Transverse colon (tissue), 4 donors: Measurements from ENCODE around the gene AARS2.

ENCODE experiments used
- EP300 ChIP-seq: sonication (generic); formaldehyde crosslinking; IDR thresholded peaks from one replicate; pipeline ENCODE4 v1.6.1; 2017; ENCODE audit warnings: antibody characterized with exemption, low read depth
- POLR2A ChIP-seq: fragments of 450-650 bp; IDR thresholded peaks from one replicate; pipeline ENCODE4 v1.6.1; 2016; ENCODE audit warnings: antibody characterized with exemption, mild to moderate bottlenecking, moderate library complexity
- POLR2AphosphoS5 ChIP-seq, 3 donors: sonication (generic); formaldehyde crosslinking; IDR thresholded peaks; one replicate each; pipeline ENCODE4 v1.6.1; 2016; ENCODE audit warnings: antibody characterized with exemption in 3 of 3
- TF ChIP-seq, protein P1 (sequence below), 5 experiments: fragments of 200-600 bp in 3 of 5; fragments of 450-650 bp in 2 of 5; sonication (generic) in 3 of 5; IDR thresholded peaks; 1 replicate in 2 of 5; 2 replicates in 3 of 5; pipeline ENCODE4 v1.5.1; 2016 to 2017; ENCODE audit warnings: antibody characterized with exemption in 5 of 5, inconsistent platforms in 3 of 5, mild to moderate bottlenecking in 2 of 5, moderate library complexity in 1 of 5

GRCh38 chr6:44267252-44267651 lies 45.9 kb downstream of the AARS2 start:
- TF ChIP-seq, protein P1, sequence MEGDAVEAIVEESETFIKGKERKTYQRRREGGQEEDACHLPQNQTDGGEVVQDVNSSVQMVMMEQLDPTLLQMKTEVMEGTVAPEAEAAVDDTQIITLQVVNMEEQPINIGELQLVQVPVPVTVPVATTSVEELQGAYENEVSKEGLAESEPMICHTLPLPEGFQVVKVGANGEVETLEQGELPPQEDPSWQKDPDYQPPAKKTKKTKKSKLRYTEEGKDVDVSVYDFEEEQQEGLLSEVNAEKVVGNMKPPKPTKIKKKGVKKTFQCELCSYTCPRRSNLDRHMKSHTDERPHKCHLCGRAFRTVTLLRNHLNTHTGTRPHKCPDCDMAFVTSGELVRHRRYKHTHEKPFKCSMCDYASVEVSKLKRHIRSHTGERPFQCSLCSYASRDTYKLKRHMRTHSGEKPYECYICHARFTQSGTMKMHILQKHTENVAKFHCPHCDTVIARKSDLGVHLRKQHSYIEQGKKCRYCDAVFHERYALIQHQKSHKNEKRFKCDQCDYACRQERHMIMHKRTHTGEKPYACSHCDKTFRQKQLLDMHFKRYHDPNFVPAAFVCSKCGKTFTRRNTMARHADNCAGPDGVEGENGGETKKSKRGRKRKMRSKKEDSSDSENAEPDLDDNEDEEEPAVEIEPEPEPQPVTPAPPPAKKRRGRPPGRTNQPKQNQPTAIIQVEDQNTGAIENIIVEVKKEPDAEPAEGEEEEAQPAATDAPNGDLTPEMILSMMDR (IDR thresholded peaks at IDR 0.05): no peak
- TF ChIP-seq POLR2AphosphoS5 (IDR thresholded peaks at IDR 0.05) (no peak), POLR2A (no peak), EP300 (no peak)
